Gastrocnemius medialis (tissue), 4 donors: ENCODE data around the gene PRKCZ.

Experiments
- POLR2A ChIP-seq, 2 donors: fragments of 450-650 bp; IDR thresholded peaks; one replicate each; pipeline ENCODE4 v1.6.1; 2017; ENCODE audit warnings: antibody characterized with exemption in 2 of 2, mild to moderate bottlenecking in 2 of 2, moderate library complexity in 2 of 2
- TF ChIP-seq, protein P1 (sequence below), 5 experiments: fragments of 450-650 bp in 3 of 5; fragments of 200-600 bp in 2 of 5; sonication (generic) in 2 of 5; IDR thresholded peaks in 4 of 5; conservative IDR thresholded peaks in 1 of 5; 1 replicate in 4 of 5; 2 replicates in 1 of 5; pipeline ENCODE4 v1.5.1; 2016 to 2019; ENCODE audit warnings: antibody characterized with exemption in 5 of 5, mild to moderate bottlenecking in 3 of 5, moderate library complexity in 3 of 5

DNA sequence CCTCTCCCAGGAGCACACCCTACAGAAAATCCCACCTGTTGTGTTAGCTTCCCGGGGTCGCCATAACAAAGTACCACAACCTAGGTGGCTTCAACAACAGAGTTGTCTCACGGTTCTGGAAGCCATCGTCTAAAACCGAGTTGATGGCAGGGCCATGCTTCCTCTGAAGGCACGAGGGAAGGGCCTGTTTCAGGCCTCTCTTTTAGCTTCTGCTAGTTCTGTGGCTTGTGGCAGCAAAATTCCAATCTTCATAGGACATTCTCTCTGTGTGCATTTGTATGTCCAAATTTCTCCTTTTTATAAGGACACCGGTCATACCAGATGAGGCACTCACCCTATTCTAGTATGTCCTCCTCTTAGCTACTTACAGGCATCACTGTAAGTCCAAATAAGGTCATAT is 49.8 kb upstream of the PRKCZ start:
- no peak for TF ChIP-seq POLR2A (IDR thresholded peaks at IDR 0.05)
- TF ChIP-seq, protein P1, sequence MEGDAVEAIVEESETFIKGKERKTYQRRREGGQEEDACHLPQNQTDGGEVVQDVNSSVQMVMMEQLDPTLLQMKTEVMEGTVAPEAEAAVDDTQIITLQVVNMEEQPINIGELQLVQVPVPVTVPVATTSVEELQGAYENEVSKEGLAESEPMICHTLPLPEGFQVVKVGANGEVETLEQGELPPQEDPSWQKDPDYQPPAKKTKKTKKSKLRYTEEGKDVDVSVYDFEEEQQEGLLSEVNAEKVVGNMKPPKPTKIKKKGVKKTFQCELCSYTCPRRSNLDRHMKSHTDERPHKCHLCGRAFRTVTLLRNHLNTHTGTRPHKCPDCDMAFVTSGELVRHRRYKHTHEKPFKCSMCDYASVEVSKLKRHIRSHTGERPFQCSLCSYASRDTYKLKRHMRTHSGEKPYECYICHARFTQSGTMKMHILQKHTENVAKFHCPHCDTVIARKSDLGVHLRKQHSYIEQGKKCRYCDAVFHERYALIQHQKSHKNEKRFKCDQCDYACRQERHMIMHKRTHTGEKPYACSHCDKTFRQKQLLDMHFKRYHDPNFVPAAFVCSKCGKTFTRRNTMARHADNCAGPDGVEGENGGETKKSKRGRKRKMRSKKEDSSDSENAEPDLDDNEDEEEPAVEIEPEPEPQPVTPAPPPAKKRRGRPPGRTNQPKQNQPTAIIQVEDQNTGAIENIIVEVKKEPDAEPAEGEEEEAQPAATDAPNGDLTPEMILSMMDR (IDR thresholded peaks at IDR 0.05 in 4 of 5, conservative IDR thresholded peaks at IDR 0.05 in 1 of 5) = no peak
